Neural cell (in vitro differentiated cells): ENCODE measurements around the gene SLC28A1. TPM values are rescaled to one million over a fixed set of nuclear protein-coding genes. Genes with fewer than 3 reads are reported as not detected.

ENCODE experiments used
- H2AFZ ChIP-seq: fragments of 200-600, 300-800 bp; sonication (generic), shearing (Covaris generic); 2 replicates; pipeline ENCODE4 v1.6.0; 2014; ENCODE audit warnings: low read depth, mild to moderate bottlenecking, antibody characterized with exemption, low read length, moderate library complexity
- H3F3A ChIP-seq: fragments of 200-600 bp; shearing (Covaris generic); 2 replicates; pipeline ENCODE4 v1.6.1; 2016; ENCODE audit warnings: mild to moderate bottlenecking, moderate library complexity, mixed read lengths, antibody characterized with exemption, low read length; ENCODE audit not compliant: insufficient read depth, poor library complexity, severe bottlenecking
- H3K27ac ChIP-seq: fragments of 200-600, 300-800 bp; sonication (generic), shearing (Covaris generic); 2 replicates; pipeline ENCODE4 v1.5.1; 2014; ENCODE audit warnings: mild to moderate bottlenecking, low read length, moderate library complexity
- H3K27me3 ChIP-seq: fragments of 300-800, 200-600 bp; sonication (generic), shearing (Covaris generic); 2 replicates; pipeline ENCODE4 v1.6.0; 2014; ENCODE audit warnings: mild to moderate bottlenecking, low read depth, low read length, moderate library complexity; ENCODE audit not compliant: insufficient read depth
- H3K36me3 ChIP-seq: fragments of 300-800, 200-600 bp; sonication (generic), shearing (Covaris generic); 2 replicates; pipeline ENCODE4 v1.5.1; 2014; ENCODE audit warnings: mild to moderate bottlenecking, antibody characterized with exemption, low read length, moderate library complexity; ENCODE audit not compliant: insufficient read depth
- H3K4me2 ChIP-seq: fragments of 300-800, 200-600 bp; sonication (generic), shearing (Covaris generic); 2 replicates; pipeline ENCODE4 v1.6.0; 2014; ENCODE audit warnings: mild to moderate bottlenecking, low read length
- H3K4me3 ChIP-seq: fragments of 300-800, 200-600 bp; sonication (generic), shearing (Covaris generic); 2 replicates; pipeline ENCODE4 v1.5.1; 2014; ENCODE audit warnings: mild to moderate bottlenecking, low read length, moderate library complexity
- H3K79me2 ChIP-seq: fragments of 200-600 bp; shearing (Covaris generic); replicated peaks from 2 replicates; pipeline ENCODE4 v1.6.0; 2014; ENCODE audit warnings: mild to moderate bottlenecking, low read length, moderate library complexity; ENCODE audit not compliant: insufficient read depth
- H3K9ac ChIP-seq: fragments of 300-800, 200-600 bp; sonication (generic), shearing (Covaris generic); 2 replicates; pipeline ENCODE4 v1.6.1; 2016; ENCODE audit warnings: mild to moderate bottlenecking, low read length, mixed read lengths
- H3K9me2 ChIP-seq: fragments of 200-600 bp; shearing (Covaris generic); 2 replicates; pipeline ENCODE4 v1.6.1; 2016; ENCODE audit warnings: mild to moderate bottlenecking, low read length, mixed read lengths; ENCODE audit not compliant: insufficient read depth
- H3K9me3 ChIP-seq: fragments of 200-600, 300-800 bp; sonication (generic), shearing (Covaris generic); 2 replicates; pipeline ENCODE4 v1.6.1; 2016; ENCODE audit warnings: mild to moderate bottlenecking, mixed run types, low read length, moderate library complexity, mixed read lengths
- H4K20me1 ChIP-seq: fragments of 200-600 bp; shearing (Covaris generic); 2 replicates; pipeline ENCODE4 v1.6.1; 2016; ENCODE audit warnings: mild to moderate bottlenecking, mixed run types; ENCODE audit not compliant: insufficient read depth
- EP300 ChIP-seq: fragments of 450-650 bp; conservative IDR thresholded peaks from 2 replicates; pipeline ENCODE4 v1.6.1; 2014; ENCODE audit warnings: antibody characterized with exemption, mild to moderate bottlenecking, moderate library complexity; ENCODE audit not compliant: poor library complexity, severe bottlenecking
- EZH2 ChIP-seq: fragments of 200-600, 300-800 bp; shearing (Covaris generic), sonication (generic); IDR thresholded peaks from 2 replicates; pipeline ENCODE4 v1.6.1; 2014; ENCODE audit warnings: antibody characterized with exemption, low read length, borderline replicate concordance, mild to moderate bottlenecking; ENCODE audit not compliant: insufficient read depth, poor library complexity, severe bottlenecking
- MXI1 ChIP-seq: fragments of 450-650 bp; conservative IDR thresholded peaks from 2 replicates; pipeline ENCODE4 v1.6.1; 2014; ENCODE audit warnings: antibody characterized with exemption, mild to moderate bottlenecking; ENCODE audit not compliant: poor library complexity, severe bottlenecking
- POLR2AphosphoS5 ChIP-seq: IDR thresholded peaks from 2 replicates; pipeline ENCODE4 v1.6.1; 2012
- RAD21 ChIP-seq: fragments of 450-650 bp; conservative IDR thresholded peaks from 2 replicates; pipeline ENCODE4 v1.6.1; 2014; ENCODE audit warnings: antibody characterized with exemption, mild to moderate bottlenecking, moderate library complexity
- SMC3 ChIP-seq: fragments of 450-650 bp; conservative IDR thresholded peaks from 2 replicates; pipeline ENCODE4 v1.6.1; 2014; ENCODE audit warnings: antibody characterized with exemption, mild to moderate bottlenecking, moderate library complexity; ENCODE audit not compliant: poor library complexity
- TAF1 ChIP-seq: IDR thresholded peaks from 2 replicates; pipeline ENCODE4 v1.6.1; 2012; ENCODE audit warnings: low read depth
- polyA plus RNA-seq: library from polyadenylated mRNA; depleted of rRNA; stranded (reverse); fragments of >200 nt; gene quantifications from 2 replicates; pipeline ENCODE4 v1.2.3, GENCODE V29; 2014
- TF ChIP-seq, protein P1 (sequence below): IDR thresholded peaks from 2 replicates; pipeline ENCODE4 v1.6.1; 2012; ENCODE audit warnings: borderline replicate concordance
- TF ChIP-seq, protein P2 (sequence below): fragments of 450-650 bp; IDR thresholded peaks from 2 replicates; pipeline ENCODE4 v1.5.1; 2014; ENCODE audit warnings: antibody characterized with exemption, mild to moderate bottlenecking, moderate library complexity; ENCODE audit not compliant: poor library complexity, severe bottlenecking

Gene SLC28A1
- polyA plus RNA-seq, 1 donor from 2014 or later = not detected

DNA sequence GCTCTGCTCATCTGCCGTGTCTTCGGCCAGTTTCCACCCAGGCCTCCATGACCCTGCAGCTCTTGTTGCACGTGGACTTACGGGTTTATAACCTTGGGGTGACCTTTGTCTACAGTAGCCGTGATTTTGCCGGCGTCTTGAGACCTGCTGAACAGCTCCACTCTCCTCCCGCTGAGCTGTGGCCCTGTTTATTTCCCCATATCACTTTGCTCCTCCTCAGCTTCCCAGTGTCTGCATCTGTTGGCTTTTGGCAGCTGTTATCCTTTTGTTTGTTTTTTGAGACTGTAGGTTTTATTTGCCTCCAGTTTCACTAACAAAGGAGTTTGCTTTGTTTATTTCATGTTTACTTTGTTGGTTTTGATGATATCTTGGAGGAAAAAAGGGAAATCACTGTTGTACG lies 29.3 kb upstream of the SLC28A1 start:
- Histone ChIP-seq H2AFZ (no peak overlapping the region), H3K9ac (no peak overlapping the region), H3K27ac (no peak overlapping the region), H3K9me2 (no peaks in the 10 kb centered on the region), H3F3A (no peaks in the 10 kb centered on the region), H3K4me3 (no peak overlapping the region), H3K9me3 (no peaks in the 10 kb centered on the region), H3K79me2 (no peaks in the 10 kb centered on the region), H3K27me3 (no peaks in the 10 kb centered on the region), H3K36me3 (no peaks in the 10 kb centered on the region), H3K4me2 (no peak overlapping the region), H4K20me1 (no peaks in the 10 kb centered on the region)
- TF ChIP-seq, protein P1, sequence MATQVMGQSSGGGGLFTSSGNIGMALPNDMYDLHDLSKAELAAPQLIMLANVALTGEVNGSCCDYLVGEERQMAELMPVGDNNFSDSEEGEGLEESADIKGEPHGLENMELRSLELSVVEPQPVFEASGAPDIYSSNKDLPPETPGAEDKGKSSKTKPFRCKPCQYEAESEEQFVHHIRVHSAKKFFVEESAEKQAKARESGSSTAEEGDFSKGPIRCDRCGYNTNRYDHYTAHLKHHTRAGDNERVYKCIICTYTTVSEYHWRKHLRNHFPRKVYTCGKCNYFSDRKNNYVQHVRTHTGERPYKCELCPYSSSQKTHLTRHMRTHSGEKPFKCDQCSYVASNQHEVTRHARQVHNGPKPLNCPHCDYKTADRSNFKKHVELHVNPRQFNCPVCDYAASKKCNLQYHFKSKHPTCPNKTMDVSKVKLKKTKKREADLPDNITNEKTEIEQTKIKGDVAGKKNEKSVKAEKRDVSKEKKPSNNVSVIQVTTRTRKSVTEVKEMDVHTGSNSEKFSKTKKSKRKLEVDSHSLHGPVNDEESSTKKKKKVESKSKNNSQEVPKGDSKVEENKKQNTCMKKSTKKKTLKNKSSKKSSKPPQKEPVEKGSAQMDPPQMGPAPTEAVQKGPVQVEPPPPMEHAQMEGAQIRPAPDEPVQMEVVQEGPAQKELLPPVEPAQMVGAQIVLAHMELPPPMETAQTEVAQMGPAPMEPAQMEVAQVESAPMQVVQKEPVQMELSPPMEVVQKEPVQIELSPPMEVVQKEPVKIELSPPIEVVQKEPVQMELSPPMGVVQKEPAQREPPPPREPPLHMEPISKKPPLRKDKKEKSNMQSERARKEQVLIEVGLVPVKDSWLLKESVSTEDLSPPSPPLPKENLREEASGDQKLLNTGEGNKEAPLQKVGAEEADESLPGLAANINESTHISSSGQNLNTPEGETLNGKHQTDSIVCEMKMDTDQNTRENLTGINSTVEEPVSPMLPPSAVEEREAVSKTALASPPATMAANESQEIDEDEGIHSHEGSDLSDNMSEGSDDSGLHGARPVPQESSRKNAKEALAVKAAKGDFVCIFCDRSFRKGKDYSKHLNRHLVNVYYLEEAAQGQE = no peak
- TF ChIP-seq EZH2 (no peak), RAD21 (no peak), EP300 (no peak), SMC3 (no peak), MXI1 (no peak), TAF1 (no peak), POLR2AphosphoS5 (no peak)
- TF ChIP-seq, protein P2, sequence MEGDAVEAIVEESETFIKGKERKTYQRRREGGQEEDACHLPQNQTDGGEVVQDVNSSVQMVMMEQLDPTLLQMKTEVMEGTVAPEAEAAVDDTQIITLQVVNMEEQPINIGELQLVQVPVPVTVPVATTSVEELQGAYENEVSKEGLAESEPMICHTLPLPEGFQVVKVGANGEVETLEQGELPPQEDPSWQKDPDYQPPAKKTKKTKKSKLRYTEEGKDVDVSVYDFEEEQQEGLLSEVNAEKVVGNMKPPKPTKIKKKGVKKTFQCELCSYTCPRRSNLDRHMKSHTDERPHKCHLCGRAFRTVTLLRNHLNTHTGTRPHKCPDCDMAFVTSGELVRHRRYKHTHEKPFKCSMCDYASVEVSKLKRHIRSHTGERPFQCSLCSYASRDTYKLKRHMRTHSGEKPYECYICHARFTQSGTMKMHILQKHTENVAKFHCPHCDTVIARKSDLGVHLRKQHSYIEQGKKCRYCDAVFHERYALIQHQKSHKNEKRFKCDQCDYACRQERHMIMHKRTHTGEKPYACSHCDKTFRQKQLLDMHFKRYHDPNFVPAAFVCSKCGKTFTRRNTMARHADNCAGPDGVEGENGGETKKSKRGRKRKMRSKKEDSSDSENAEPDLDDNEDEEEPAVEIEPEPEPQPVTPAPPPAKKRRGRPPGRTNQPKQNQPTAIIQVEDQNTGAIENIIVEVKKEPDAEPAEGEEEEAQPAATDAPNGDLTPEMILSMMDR = no peak

DNA sequence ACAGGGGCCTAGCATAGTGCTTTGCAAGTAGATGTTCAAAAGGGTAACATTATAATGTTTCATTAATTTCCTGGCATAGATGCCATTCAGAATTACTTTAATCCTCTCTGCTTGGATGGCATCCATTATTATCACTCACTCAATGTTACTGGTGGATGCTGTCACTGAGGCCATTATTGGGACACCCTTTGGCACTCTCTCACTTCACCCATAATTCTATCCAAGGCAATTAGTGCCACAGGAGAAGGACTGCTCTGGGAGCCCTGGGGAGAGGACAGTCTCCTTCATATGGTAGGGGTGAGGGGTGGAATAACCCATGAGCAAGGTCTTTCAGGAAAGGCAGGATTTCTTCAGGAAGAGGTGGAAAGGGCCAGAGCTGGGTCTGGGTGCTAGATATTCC lies 28.7 kb upstream of the SLC28A1 start:
- Histone ChIP-seq H3K9me3 (no peaks in the 10 kb centered on the region), H2AFZ (no peak overlapping the region), H3K36me3 (no peaks in the 10 kb centered on the region), H3K27me3 (no peaks in the 10 kb centered on the region), H3F3A (no peaks in the 10 kb centered on the region), H3K27ac (no peak overlapping the region), H3K79me2 (no peaks in the 10 kb centered on the region), H4K20me1 (no peaks in the 10 kb centered on the region), H3K9me2 (no peaks in the 10 kb centered on the region), H3K4me3 (no peak overlapping the region), H3K4me2 (no peak overlapping the region), H3K9ac (no peak overlapping the region)
- TF ChIP-seq EZH2 (no peak), TAF1 (no peak), POLR2AphosphoS5 (no peak)

DNA sequence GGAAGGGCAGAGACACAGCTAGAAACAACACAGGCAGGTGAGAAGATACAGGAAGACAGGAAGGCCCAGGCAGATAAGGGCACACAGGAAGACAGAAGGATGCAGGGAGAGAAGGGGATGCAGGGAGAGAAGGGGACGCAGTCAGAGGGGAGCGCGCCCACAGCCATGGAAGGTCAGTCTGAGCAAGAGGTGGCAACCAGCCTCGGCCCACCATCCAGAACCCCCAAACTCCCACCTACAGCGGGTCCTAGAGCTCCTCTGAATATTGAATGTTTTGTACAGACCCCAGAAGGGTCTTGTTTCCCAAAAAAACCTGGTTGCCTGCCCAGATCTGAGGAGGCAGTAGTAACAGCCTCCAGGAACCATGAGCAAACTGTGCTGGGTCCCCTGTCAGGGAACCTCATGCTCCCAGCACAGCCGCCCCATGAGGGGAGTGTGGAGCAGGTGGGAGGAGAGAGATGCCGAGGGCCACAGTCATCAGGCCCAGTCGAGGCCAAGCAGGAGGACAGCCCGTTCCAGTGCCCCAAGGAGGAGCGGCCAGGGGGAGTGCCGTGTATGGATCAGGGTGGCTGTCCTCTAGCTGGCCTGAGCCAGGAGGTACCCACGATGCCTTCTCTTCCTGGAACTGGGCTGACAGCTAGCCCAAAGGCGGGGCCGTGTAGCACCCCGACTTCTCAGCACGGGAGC lies 27.6 kb upstream of the SLC28A1 start:
- Histone ChIP-seq H4K20me1 (no peaks in the 10 kb centered on the region), H3K9ac (no peak overlapping the region), H3F3A (no peaks in the 10 kb centered on the region), H3K27me3 (no peaks in the 10 kb centered on the region), H3K9me3 (no peaks in the 10 kb centered on the region), H3K4me2 (no peak overlapping the region), H3K9me2 (no peaks in the 10 kb centered on the region), H2AFZ (no peak overlapping the region), H3K4me3 (no peak overlapping the region), H3K79me2 (no peaks in the 10 kb centered on the region), H3K36me3 (no peaks in the 10 kb centered on the region), H3K27ac (no peak overlapping the region)
- TF ChIP-seq, protein P1 = no peak
- no peak for TF ChIP-seq SMC3
- no peak for TF ChIP-seq TAF1
- no peak for TF ChIP-seq RAD21
- no peak for TF ChIP-seq MXI1
- TF ChIP-seq, protein P2 = no peak
- TF ChIP-seq POLR2AphosphoS5 = no peak
- no peak for TF ChIP-seq EZH2
- TF ChIP-seq EP300 = no peak
